Heart left ventricle (tissue), 13 donors: ENCODE measurements around the gene NCK2.

Experiments used
- POLR2A ChIP-seq, 2 donors: fragments of 450-650 bp; IDR thresholded peaks; one replicate each; pipeline ENCODE4 v1.6.1; 2017; ENCODE audit warnings: antibody characterized with exemption in 2 of 2, mild to moderate bottlenecking in 2 of 2, moderate library complexity in 2 of 2
- TF ChIP-seq, protein P1 (sequence below), 12 donors: fragments of 200-600 bp; sonication (generic) in 4 of 12; IDR thresholded peaks; one replicate each; pipeline versions ENCODE4 v1.5.0 to v1.8.0; 2018 to 2022; ENCODE audit warnings: antibody characterized with exemption in 12 of 12, mild to moderate bottlenecking in 5 of 12
- donor health status: ischemic (EF 13 %, LVEDD 7.1; RV severe dilation, severe dysfunction).
- donor health status: DM: no; HTN: yes; CAD: no.
- donor health status: DM: no; HTN: no; CAD: no.
- donor health status: ischemic (EF 25% LVEDD 6.9; RV normal size, moderate dysfunction).
- donor health status: ischemic (EF 25% LVEDD 5.7; RV mildly dilated, moderate dysfunction).
- donor health status: ischemic (EF 35%, LVEDD 5.7; RV mildly dilated, moderate dysfunction).
- donor health status: nonischemic (EF 11% LVEDD 7.7; RV severe dilation, severe dysfunction).
- donor health status: DM: yes; HTN: yes; CAD: no.
- donor health status: PGD.
- donor health status: ischemic (EF 29% LVEDD 5.4; RV normal size, mild dysfunction).
- donor health status: nonischemic (EF 23%, LVEDD 6.1; RV moderate dilation, normal function).

DNA sequence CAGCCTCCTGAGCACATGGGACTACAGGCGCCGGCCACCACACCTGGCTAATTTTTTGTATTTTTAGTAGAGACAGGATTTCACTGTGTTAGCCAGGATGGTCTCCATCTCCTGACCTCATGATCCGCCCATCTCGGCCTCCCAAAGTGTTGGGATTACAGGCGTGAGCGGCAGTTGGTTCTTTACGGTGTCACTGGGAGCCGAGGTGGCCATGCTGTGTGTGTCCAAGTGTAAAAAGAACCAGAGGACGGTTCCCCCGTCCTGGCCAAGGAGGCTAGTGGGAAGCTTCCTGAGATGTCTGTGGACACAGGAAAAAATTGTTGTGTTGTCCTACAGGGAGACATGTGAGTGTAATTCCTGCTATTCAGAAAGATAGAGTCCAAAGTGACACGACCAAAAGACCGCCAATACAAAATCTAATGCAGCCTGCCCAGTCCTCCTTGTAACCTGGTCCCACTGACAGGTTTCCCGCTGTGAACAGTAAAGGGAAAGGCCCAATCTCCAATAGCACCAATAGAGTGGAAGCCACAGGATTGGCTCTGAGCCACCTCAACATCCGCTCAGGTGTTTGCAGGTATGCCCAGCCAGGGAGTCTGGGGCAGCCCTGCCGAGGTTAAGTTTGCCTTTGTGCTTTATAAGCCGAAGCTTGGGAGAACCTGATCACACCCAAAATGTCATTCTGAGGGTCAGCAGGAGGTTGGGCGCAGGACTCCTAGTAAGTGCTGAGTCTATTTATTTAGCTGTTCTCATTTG, 40.6 kb downstream of the NCK2 start:
- TF ChIP-seq, protein P1, sequence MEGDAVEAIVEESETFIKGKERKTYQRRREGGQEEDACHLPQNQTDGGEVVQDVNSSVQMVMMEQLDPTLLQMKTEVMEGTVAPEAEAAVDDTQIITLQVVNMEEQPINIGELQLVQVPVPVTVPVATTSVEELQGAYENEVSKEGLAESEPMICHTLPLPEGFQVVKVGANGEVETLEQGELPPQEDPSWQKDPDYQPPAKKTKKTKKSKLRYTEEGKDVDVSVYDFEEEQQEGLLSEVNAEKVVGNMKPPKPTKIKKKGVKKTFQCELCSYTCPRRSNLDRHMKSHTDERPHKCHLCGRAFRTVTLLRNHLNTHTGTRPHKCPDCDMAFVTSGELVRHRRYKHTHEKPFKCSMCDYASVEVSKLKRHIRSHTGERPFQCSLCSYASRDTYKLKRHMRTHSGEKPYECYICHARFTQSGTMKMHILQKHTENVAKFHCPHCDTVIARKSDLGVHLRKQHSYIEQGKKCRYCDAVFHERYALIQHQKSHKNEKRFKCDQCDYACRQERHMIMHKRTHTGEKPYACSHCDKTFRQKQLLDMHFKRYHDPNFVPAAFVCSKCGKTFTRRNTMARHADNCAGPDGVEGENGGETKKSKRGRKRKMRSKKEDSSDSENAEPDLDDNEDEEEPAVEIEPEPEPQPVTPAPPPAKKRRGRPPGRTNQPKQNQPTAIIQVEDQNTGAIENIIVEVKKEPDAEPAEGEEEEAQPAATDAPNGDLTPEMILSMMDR (IDR thresholded peaks at IDR 0.05), result no peak
- no peak for TF ChIP-seq POLR2A (IDR thresholded peaks at IDR 0.05)
